HepG2 (cell line): ENCODE data around the gene PRAMEF14. TPM values are rescaled to one million over a fixed set of nuclear protein-coding genes. Genes with fewer than 3 reads are reported as not detected.
"Not testable (repeated sequence)": the region's sequence is repeated elsewhere in the genome, so short reads cannot be mapped to it uniquely, and the experiment has no call there.

Source experiments
- ATAC-seq: fragments of 200-7000 bp; cut with Tn5 transposase; 3 replicates; pipeline ENCODE4 v1.9.1; 2020; ENCODE audit warnings: mild to moderate bottlenecking, moderate library complexity
- BruUV-seq: library from RNA; stranded (reverse); fragments of 400-500 nt; replicated peaks from 2 replicates; lab custom pipeline; 2021; lab: Mats Ljungman, UMichigan
- CTCF ChIA-PET: fragments of 300-600 bp; formaldehyde crosslinking; extraction: SDS; loops from one replicate; lab custom pipeline; 2021; ENCODE audit warnings: low total read pairs, inconsistent platforms, low intra/inter-chr PET ratio; lab: Yijun Ruan, JAX
- POLR2A ChIA-PET: fragments of 350-600 bp; sonication (Branson Sonifier 250); formaldehyde crosslinking; loops from one replicate; lab custom pipeline; 2020; ENCODE audit warnings: antibody characterized with exemption, inconsistent platforms; lab: Yijun Ruan, JAX
- DNase-seq: peaks from one replicate; pipeline ENCODE4 v3.0.0-alpha.2; 2015; ENCODE audit warnings: low spot score
- FAIRE-seq: peaks from 3 replicates; lab custom pipeline; 2011; peaks lifted over from hg19 to GRCh38; lab: Jason Lieb, UNC
- H2AFZ ChIP-seq: one replicate; pipeline ENCODE4 v1.6.1; 2011; ENCODE audit warnings: low read length, inconsistent platforms
- H3K27ac ChIP-seq: fragments of 300-600 bp; 3 replicates; pipeline ENCODE4 v1.8.0; 2011; ENCODE audit warnings: mixed run types, mild to moderate bottlenecking, mixed read lengths, low read length, inconsistent platforms; ENCODE audit not compliant: insufficient read depth; ENCODE audit errors: extremely low read length
- H3K27me3 ChIP-seq, 2 experiments: fragments of 200-600 bp in 1 of 2; 2 replicates in 1 of 2; 3 replicates in 1 of 2; pipeline versions ENCODE4 v1.6.0 to v1.8.0; 2011; ENCODE audit warnings: low read length in 2 of 2, mild to moderate bottlenecking in 2 of 2, moderate library complexity in 2 of 2, inconsistent platforms in 1 of 2; ENCODE audit not compliant: insufficient read depth in 2 of 2, control insufficient read depth in 1 of 2
- H3K36me3 ChIP-seq, 2 experiments: fragments of 200-600 bp in 1 of 2; replicated peaks in 1 of 2; 2 replicates in 1 of 2; 3 replicates in 1 of 2; pipeline versions ENCODE4 v1.5.1 to v1.8.0; 2011; ENCODE audit warnings: low read length in 2 of 2, inconsistent platforms in 1 of 2; ENCODE audit not compliant: insufficient read depth in 2 of 2, control insufficient read depth in 1 of 2
- H3K4me1 ChIP-seq: 2 replicates; pipeline ENCODE4 v1.5.1; 2012; ENCODE audit warnings: low read length, inconsistent platforms; ENCODE audit not compliant: insufficient read depth
- H3K4me2 ChIP-seq: 2 replicates; pipeline ENCODE4 v1.6.0; 2011; ENCODE audit warnings: low read depth, low read length, inconsistent platforms
- H3K4me3 ChIP-seq, 3 experiments: fragments of 200-600 bp in 1 of 3; sonication (generic), shearing (Covaris generic) in 1 of 3; replicated peaks in 1 of 3; 2 replicates each; pipeline ENCODE4 v1.5.1; 2011 to 2016; ENCODE audit warnings: low read length in 3 of 3, inconsistent platforms in 2 of 3, low read depth in 2 of 3, mild to moderate bottlenecking in 2 of 3, control low read depth in 1 of 3, mixed read lengths in 1 of 3; ENCODE audit not compliant: insufficient read depth in 1 of 3
- H3K79me2 ChIP-seq: one replicate; pipeline ENCODE4 v1.6.1; 2011; ENCODE audit warnings: low read length, inconsistent platforms; ENCODE audit not compliant: insufficient read depth
- H3K9ac ChIP-seq: 2 replicates; pipeline ENCODE4 v1.6.0; 2011; ENCODE audit warnings: mild to moderate bottlenecking, low read depth, low read length, inconsistent platforms; ENCODE audit not compliant: insufficient read depth
- H3K9me3 ChIP-seq: 2 replicates; pipeline ENCODE4 v1.5.1; 2012; ENCODE audit warnings: mild to moderate bottlenecking, low read length
- H4K20me1 ChIP-seq: 2 replicates; pipeline ENCODE4 v1.6.0; 2011; ENCODE audit warnings: inconsistent platforms, mild to moderate bottlenecking, low read length, moderate library complexity; ENCODE audit not compliant: insufficient read depth
- WGBS: methylation state at CpG from one replicate; pipeline ENCODE4 v1.1.6; 2017; ENCODE audit warnings: low lambda C conversion rate; 5-methylcytosine and 5-hydroxymethylcytosine counted together
- in situ Hi-C: cut with HindIII; loops from 2 replicates; pipeline ENCODE4 v1.10.0; 2017; ENCODE audit warnings: low pct_unique_long_range_greater_than_20kb; ENCODE audit not compliant: extremely low pct_ligation_motif_present
- intact Hi-C: fragments of 100-400 bp; cut with micrococcal nuclease; formaldehyde crosslinking; loops from one replicate; pipeline ENCODE4 v1.10.0; 2022; ENCODE audit not compliant: unreplicated experiment
- polyA plus RNA-seq, 8 experiments: library from polyadenylated mRNA; depleted of rRNA in 3 of 8; stranded (reverse) in 7 of 8; unstranded in 1 of 8; fragments of >200 nt; fragmentation: Illumina TruSeq in 4 of 8; extraction: Trizol in 4 of 8; gene quantifications; 2 replicates each; pipeline versions ENCODE4 v1.2.1 to v1.2.3, GENCODE V29; 2011 to 2016; ENCODE audit warnings: low read depth in 4 of 8, missing spikeins in 1 of 8, mixed read lengths in 1 of 8; ENCODE audit not compliant: insufficient read depth in 1 of 8
- total RNA-seq, 5 experiments: library from RNA; depleted of rRNA; stranded (reverse); fragments of >200 nt; fragmentation: Illumina TruSeq; extraction: Trizol; gene quantifications; 2 replicates each; pipeline ENCODE4 v1.2.3, GENCODE V29; 2016; ENCODE audit warnings: low read depth in 1 of 5

Gene PRAMEF14
- total and polyA plus RNA-seq, 2 of the 13 experiments (the other 11 are each of a cell fraction or from before 2014, with no cell fraction given) = not detected

DNA sequence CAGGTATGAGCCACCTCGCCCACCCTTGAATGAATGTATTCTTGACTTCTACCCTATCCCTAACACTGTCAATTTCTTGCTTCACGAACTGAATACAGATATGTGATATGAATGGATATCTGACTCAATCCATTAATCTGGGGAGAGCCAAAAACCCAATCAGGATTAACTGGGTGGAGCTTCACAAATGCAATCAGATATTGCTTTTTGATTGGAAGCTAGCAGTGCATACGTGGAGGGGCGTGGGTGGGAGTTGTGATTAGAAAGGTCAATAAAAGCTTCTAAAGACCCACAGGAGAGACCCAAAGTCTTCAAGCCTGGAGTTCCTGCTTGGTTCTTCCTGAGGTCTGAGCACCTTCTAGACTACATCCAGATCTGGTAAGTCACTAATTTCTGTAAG, 31.7 kb downstream of the PRAMEF14 start, which contains the start of gene PRAMEF15:
TSS of gene PRAMEF15 (plus strand) at position 301 of the 400 bp plus-strand sequence. CDS start 2,827 bp downstream, outside the sequence.
- H3K36me3 ChIP-seq, POLR2A ChIA-PET, ATAC-seq, H3K4me1 ChIP-seq, H3K9me3 ChIP-seq, H3K27me3 ChIP-seq, H3K9ac ChIP-seq, CTCF ChIA-PET, H3K4me2 ChIP-seq, H3K27ac ChIP-seq, H3K79me2 ChIP-seq, H2AFZ ChIP-seq, H4K20me1 ChIP-seq, H3K4me3 ChIP-seq, FAIRE-seq, in situ Hi-C loops, BruUV-seq, DNase-seq, intact Hi-C loops: not testable (repeated sequence)
- 0% methylated on average over 3 of the region's 4 CpGs for WGBS

DNA sequence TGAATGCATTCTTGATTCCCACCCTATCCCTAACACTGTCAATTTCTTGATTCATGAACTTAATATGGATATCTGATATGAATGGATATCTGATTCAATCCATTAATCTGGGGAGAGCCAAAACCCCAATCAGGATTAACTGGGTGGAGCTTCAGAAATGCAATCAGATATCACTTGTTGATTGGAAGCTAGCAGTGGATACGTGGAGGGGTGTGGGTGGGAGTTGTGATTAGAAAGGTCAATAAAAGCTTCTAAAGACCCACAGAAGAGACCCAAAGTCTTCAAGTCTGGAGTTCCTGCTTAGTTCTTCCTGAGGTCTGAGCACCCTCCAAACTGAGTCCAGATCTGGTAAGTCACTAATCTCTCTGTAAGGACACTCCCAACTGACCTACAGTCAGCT, 43.7 kb downstream of the PRAMEF14 start, which contains the start of gene PRAMEF33:
TSS of gene PRAMEF33 (plus strand) at position 301 of the 400 bp plus-strand sequence. CDS start 2,416 bp downstream, outside the sequence.
- CTCF ChIA-PET, H3K36me3 ChIP-seq, H3K4me2 ChIP-seq, H3K4me3 ChIP-seq, H3K9me3 ChIP-seq, H3K4me1 ChIP-seq, FAIRE-seq, H3K9ac ChIP-seq, ATAC-seq, intact Hi-C loops, H2AFZ ChIP-seq, H3K27me3 ChIP-seq, H3K27ac ChIP-seq, DNase-seq, H4K20me1 ChIP-seq, POLR2A ChIA-PET, H3K79me2 ChIP-seq, in situ Hi-C loops, BruUV-seq: not testable (repeated sequence)
- no CpG with 5 or more reads among the region's 1 CpG for WGBS

GRCh38 chr1:13302197-13302596, 44.7 kb downstream of the PRAMEF14 start:
- not testable (repeated sequence) for FAIRE-seq, BruUV-seq

DNA sequence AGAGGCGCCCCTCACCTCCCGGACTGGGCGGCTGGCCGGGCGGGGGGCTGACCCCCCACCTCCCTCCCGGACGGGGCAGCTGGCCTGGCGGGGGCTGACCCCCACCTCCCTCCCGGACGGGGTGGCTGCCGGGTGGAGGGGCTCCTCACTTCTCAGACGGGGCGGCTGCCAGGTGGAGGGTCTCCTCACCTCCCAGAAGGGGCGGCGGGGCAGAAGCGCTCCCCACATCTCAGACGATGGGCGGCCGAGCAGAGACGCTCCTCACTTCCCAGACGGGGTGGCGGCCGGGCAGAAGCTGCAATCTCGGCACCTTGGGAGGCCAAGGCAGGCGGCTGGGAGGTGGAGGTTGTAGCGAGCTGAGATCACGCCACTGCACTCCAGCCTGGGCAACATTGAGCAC, 48.2 kb downstream of the PRAMEF14 start:
- intact Hi-C loops, H2AFZ ChIP-seq, in situ Hi-C loops, H3K27ac ChIP-seq, DNase-seq, BruUV-seq, H3K9me3 ChIP-seq, CTCF ChIA-PET, H4K20me1 ChIP-seq, POLR2A ChIA-PET, H3K79me2 ChIP-seq, H3K4me2 ChIP-seq, H3K27me3 ChIP-seq, H3K9ac ChIP-seq, H3K4me1 ChIP-seq, H3K36me3 ChIP-seq, ATAC-seq, H3K4me3 ChIP-seq, FAIRE-seq: not testable (repeated sequence)
- 60% methylated on average over 2 of the region's 27 CpGs for WGBS

More at GRCh38 chr1:13302197-13302596, 44.7 kb downstream of the PRAMEF14 start:
- H3K4me3 ChIP-seq, H3K4me2 ChIP-seq, CTCF ChIA-PET, H3K4me1 ChIP-seq, H4K20me1 ChIP-seq, DNase-seq, H3K27me3 ChIP-seq, POLR2A ChIA-PET, in situ Hi-C loops, H3K9ac ChIP-seq, H3K36me3 ChIP-seq, H3K9me3 ChIP-seq, H3K79me2 ChIP-seq, H3K27ac ChIP-seq, H2AFZ ChIP-seq, ATAC-seq, intact Hi-C loops: not testable (repeated sequence)
